ENCODE results near the gene KCNQ1OT1. TPM values are rescaled to one million over a fixed set of nuclear protein-coding genes. Genes with fewer than 3 reads are reported as not detected.

KCNQ1OT1 gene
- total RNA-seq, 1 donor from 2014 or later: 0.54 TPM

DNA sequence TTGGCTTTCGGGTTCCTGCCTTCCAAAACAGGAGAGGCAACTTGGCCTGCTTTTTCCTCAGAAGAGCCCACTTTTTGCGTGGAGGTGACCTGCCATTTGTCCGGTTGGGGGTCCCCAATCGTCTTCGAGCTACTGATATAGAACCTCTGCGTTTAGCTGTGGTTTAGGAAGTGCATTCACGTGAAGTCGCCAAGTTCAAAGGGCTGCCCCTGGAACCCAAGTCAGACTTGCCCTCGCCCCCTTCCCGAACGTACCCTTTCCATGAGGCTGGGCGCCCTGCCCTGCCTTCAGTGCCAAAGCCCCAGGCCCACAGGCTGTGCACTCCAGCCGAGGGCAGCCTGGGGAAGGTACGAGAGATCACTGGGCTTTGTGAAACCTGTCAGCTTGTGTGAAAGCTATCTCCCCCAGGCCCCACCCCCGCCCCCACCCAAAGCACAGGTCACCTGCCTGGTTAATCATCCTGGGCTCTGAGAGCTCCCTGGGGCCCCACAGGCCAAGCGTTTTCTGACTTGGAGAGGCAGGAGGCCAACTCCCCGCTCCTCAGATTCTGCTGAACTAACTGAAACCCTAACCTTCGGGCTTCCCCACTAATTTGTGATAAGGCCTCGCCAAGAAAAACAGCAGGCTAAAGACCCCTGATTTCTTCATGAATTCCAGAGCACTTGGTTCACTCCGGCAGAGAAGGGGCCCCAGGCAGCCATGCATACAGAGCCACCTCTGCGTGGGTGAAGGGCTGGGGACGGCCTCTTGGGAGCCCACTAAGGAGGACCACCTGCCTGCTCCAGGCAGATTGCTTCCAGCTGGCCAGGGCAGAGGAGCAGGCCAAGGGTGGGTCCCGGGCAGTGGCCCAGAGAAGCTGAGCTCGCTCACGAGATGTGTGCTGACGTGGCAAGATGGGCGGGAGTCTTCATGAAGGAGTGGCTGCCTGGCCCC lies 25.8 kb upstream of the KCNQ1OT1 start:
- DNase-seq (ENCODE audit: low read depth): no peak
- Histone ChIP-seq H3K27me3 (ENCODE audit: control insufficient read depth, insufficient read depth, low read length) (peaks cover 16% of the 10 kb centered on the region), H3K36me3 (ENCODE audit: control insufficient read depth, insufficient read depth, low read length) (no peaks in the 10 kb centered on the region), H3K4me3 (ENCODE audit: low read depth, low read length) (no peak overlapping the region)
- no peak for TF ChIP-seq CTCF (IDR thresholded peaks at IDR 0.05; ENCODE audit: insufficient read depth, low read length, poor library complexity, severe bottlenecking)

- DNase-seq (ENCODE audit: low read depth): no peak
- Histone ChIP-seq H3K36me3 (ENCODE audit: control insufficient read depth, insufficient read depth, low read length) (no peaks in the 10 kb centered on the region), H3K4me3 (ENCODE audit: low read depth, low read length) (no peak overlapping the region), H3K27me3 (ENCODE audit: control insufficient read depth, insufficient read depth, low read length) (peaks cover 20% of the 10 kb centered on the region)
- no peak for TF ChIP-seq CTCF (IDR thresholded peaks at IDR 0.05; ENCODE audit: insufficient read depth, low read length, poor library complexity, severe bottlenecking)
Observed at GRCh38 chr11:2724653-2725367, 25.0 kb upstream of the KCNQ1OT1 start.

DNA sequence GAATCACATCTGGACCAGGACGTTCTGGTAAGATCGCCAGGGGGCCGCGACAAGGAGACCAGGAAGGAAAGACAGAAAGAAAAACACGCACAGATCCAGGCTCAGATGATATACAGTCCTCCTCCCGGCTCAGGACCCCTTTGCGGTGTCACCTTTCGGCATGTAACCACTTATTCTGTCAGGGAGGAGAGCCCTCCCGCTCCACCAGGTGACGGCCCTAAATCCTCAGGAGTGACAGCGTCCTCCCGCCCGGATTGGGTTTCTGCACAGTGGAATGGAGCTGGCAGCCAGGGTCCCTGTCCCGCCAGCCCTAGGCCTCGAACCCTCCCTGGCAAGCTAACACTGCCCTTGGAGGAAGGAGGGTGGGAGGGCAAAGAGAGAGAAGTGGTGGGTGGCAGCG lies 24.3 kb upstream of the KCNQ1OT1 start:
- no peaks in the 10 kb centered on the region for H3K36me3 ChIP-seq (ENCODE audit: control insufficient read depth, insufficient read depth, low read length)
- H3K4me3 ChIP-seq (ENCODE audit: low read depth, low read length): no peak overlapping the region
- no peak for TF ChIP-seq CTCF (IDR thresholded peaks at IDR 0.05; ENCODE audit: insufficient read depth, low read length, poor library complexity, severe bottlenecking)
- DNase-seq (ENCODE audit: low read depth): no peak
- peaks cover 20% of the 10 kb centered on the region for H3K27me3 ChIP-seq (ENCODE audit: control insufficient read depth, insufficient read depth, low read length)

GRCh38 chr11:2722955-2723354 lies 23.2 kb upstream of the KCNQ1OT1 start:
- DNase-seq (ENCODE audit: low read depth): no peak
- Histone ChIP-seq H3K27me3 (ENCODE audit: control insufficient read depth, insufficient read depth, low read length) (peaks cover 20% of the 10 kb centered on the region), H3K36me3 (ENCODE audit: control insufficient read depth, insufficient read depth, low read length) (no peaks in the 10 kb centered on the region), H3K4me3 (ENCODE audit: low read depth, low read length) (no peak overlapping the region)
- no peak for TF ChIP-seq CTCF (IDR thresholded peaks at IDR 0.05; ENCODE audit: insufficient read depth, low read length, poor library complexity, severe bottlenecking)

DNA sequence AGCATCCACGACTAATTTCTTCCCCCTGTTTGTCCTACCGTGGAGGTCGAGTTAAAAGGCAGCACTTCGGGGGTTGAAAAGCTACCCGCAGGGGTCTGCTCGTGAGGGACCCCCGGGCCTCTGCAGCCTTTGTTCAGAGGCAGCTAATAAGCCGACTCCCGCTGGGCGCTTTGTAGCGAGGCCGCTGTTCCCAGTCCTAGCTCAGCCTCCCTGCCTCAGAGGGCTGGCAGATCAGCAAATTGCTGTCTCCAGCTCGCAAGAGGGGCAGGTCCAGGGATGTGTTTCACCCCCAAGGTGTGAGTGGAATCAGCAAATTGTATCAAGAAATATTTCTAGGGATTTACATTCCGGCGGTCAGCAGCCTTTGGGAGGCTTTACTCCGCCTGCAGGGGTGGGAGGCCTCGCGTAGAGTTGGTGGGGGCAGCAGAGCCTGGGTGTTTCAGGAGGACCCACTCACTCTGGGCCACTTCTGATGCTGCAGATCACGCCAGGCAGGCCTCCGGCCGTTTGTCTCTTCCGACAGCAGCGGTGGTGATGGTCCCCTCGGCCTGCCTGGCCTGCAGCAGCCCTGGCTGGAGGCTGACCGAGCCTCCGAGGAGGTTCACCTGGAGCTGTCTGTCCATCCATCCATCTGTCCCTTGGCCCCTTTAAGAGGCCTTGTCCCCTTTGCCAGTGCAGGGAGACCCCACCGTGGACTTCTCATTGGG lies 21.6 kb upstream of the KCNQ1OT1 start:
- Histone ChIP-seq H3K4me3 (ENCODE audit: low read depth, low read length) (no peak overlapping the region), H3K27me3 (ENCODE audit: control insufficient read depth, insufficient read depth, low read length) (peaks cover 25% of the 10 kb centered on the region), H3K36me3 (ENCODE audit: control insufficient read depth, insufficient read depth, low read length) (no peaks in the 10 kb centered on the region)
- TF ChIP-seq CTCF (IDR thresholded peaks at IDR 0.05; ENCODE audit: insufficient read depth, low read length, poor library complexity, severe bottlenecking): no peak
- no peak for DNase-seq (ENCODE audit: low read depth)

Measured in kidney epithelial cell (primary cell).